CD4-positive, alpha-beta memory T cell (primary cell): Measurements from ENCODE around the gene GABRA5. TPM values are rescaled to one million over a fixed set of nuclear protein-coding genes. Genes with fewer than 3 reads are reported as not detected.
"Not testable (repeated sequence)": the region's sequence is repeated elsewhere in the genome, so short reads cannot be mapped to it uniquely, and the experiment has no call there.

Source experiments
- CTCF ChIA-PET: fragments of 350-600 bp; sonication (Branson Sonifier 250); formaldehyde crosslinking; loops from one replicate; lab custom pipeline; 2021; ENCODE audit warnings: inconsistent platforms; ENCODE audit not compliant: partially characterized antibody; lab: Charles Lee
- POLR2A ChIA-PET: fragments of 350-600 bp; sonication (Branson Sonifier 250); formaldehyde crosslinking; loops from one replicate; lab custom pipeline; 2021; ENCODE audit not compliant: partially characterized antibody; lab: Charles Lee
- DNase-seq, 5 donors: peaks; one replicate each; pipeline versions ENCODE4 v3.0.0 to v3.0.0-alpha.2; 2020 to 2022; ENCODE audit warnings: mixed read lengths in 1 of 5
- H3K27ac ChIP-seq: one replicate; pipeline ENCODE4 v1.7.0; 2013; ENCODE audit warnings: low read depth, low read length
- H3K27me3 ChIP-seq: 2 replicates; pipeline ENCODE4 v1.7.0; 2013; ENCODE audit warnings: mild to moderate bottlenecking, low read length, moderate library complexity; ENCODE audit not compliant: insufficient read depth
- H3K36me3 ChIP-seq: 2 replicates; pipeline ENCODE4 v1.7.0; 2013; ENCODE audit warnings: mild to moderate bottlenecking, low read length, moderate library complexity; ENCODE audit not compliant: insufficient read depth
- H3K4me1 ChIP-seq: 2 replicates; pipeline ENCODE4 v1.7.0; 2013; ENCODE audit warnings: mild to moderate bottlenecking, low read length, moderate library complexity; ENCODE audit not compliant: insufficient read depth
- H3K4me3 ChIP-seq, 2 donors: one replicate each; pipeline ENCODE4 v1.7.0; 2013; ENCODE audit warnings: low read length in 2 of 2, mild to moderate bottlenecking in 1 of 2
- H3K9me3 ChIP-seq, 2 donors: one replicate each; pipeline ENCODE4 v1.7.0; 2013; ENCODE audit warnings: low read length in 2 of 2, control low read depth in 1 of 2; ENCODE audit not compliant: control insufficient read depth in 1 of 2
- H3K27ac Mint-ChIP-seq, 7 donors: one replicate each; pipeline ENCODE4 v1.8.0; 2020 to 2021; ENCODE audit warnings: mixed read lengths in 7 of 7, mild to moderate bottlenecking in 6 of 7, inconsistent platforms in 3 of 7, moderate library complexity in 3 of 7
- H3K27me3 Mint-ChIP-seq, 2 donors: one replicate each; pipeline ENCODE4 v1.8.0; 2020 to 2021; ENCODE audit warnings: mixed read lengths in 2 of 2
- H3K36me3 Mint-ChIP-seq, 2 donors: one replicate each; pipeline ENCODE4 v1.8.0; 2020 to 2021; ENCODE audit warnings: mixed read lengths in 2 of 2, inconsistent platforms in 1 of 2, mild to moderate bottlenecking in 1 of 2
- H3K4me1 Mint-ChIP-seq, 4 donors: one replicate each; pipeline ENCODE4 v1.8.0; 2020 to 2021; ENCODE audit warnings: mixed read lengths in 4 of 4, mild to moderate bottlenecking in 1 of 4
- H3K4me3 Mint-ChIP-seq, 8 donors: one replicate each; pipeline ENCODE4 v1.8.0; 2020 to 2021; ENCODE audit warnings: mixed read lengths in 8 of 8, mild to moderate bottlenecking in 7 of 8, moderate library complexity in 6 of 8, inconsistent platforms in 3 of 8
- H3K9me3 Mint-ChIP-seq, 8 donors: one replicate each; pipeline ENCODE4 v1.8.0; 2020 to 2021; ENCODE audit warnings: mixed read lengths in 8 of 8, mild to moderate bottlenecking in 5 of 8, inconsistent platforms in 3 of 8, moderate library complexity in 1 of 8
- intact Hi-C: fragments of 100-400 bp; cut with micrococcal nuclease; formaldehyde crosslinking; loops from one replicate; pipeline ENCODE4 v1.15.1; 2023
- polyA plus RNA-seq, 2 donors: library from polyadenylated mRNA; unstranded; fragments of 300-500 nt; fragmentation: Illumina TruSeq; gene quantifications; one replicate each; pipeline ENCODE4 v1.2.3, GENCODE V29; 2021
- total RNA-seq, 2 experiments: library from RNA; stranded (reverse); gene quantifications; one replicate each; pipeline ENCODE4 v1.2.3, GENCODE V29; 2021

Gene GABRA5
- not detected for total RNA-seq
- polyA plus RNA-seq: not detected

GRCh38 chr15:26866298-26867199 lies at the start of gene GABRA5:
GABRA5 (plus strand) TSS chr15:26867062; CDS start chr15:26869249, 2,187 bp downstream.
- no peaks in the 10 kb centered on the region for H3K9me3 ChIP-seq
- no peak within 1 kb of the TSS for H3K27ac ChIP-seq
- intact Hi-C loops: no loop called here
- Mint-ChIP-seq H3K27ac (no peak within 1 kb of the TSS), H3K36me3 (no peaks in the 10 kb centered on the region), H3K9me3 (peaks cover 0 to 5% (median 0%) of the 10 kb centered on the region in 8 donors), H3K4me1 (no peaks in the 10 kb centered on the region), H3K27me3 (peaks cover 5 to 13% of the 10 kb centered on the region in 2 donors), H3K4me3 (no peak within 1 kb of the TSS)
- DNase-seq: no peak
- H3K4me3 ChIP-seq: no peak within 1 kb of the TSS
- no peaks in the 10 kb centered on the region for H3K36me3 ChIP-seq
- ChIA-PET CTCF (no interaction called here), POLR2A (no interaction called here)
- H3K27me3 ChIP-seq: no peaks in the 10 kb centered on the region
- no peaks in the 10 kb centered on the region for H3K4me1 ChIP-seq

- H3K4me3 Mint-ChIP-seq, CTCF ChIA-PET, H3K27me3 Mint-ChIP-seq, H3K27ac Mint-ChIP-seq, H3K4me1 Mint-ChIP-seq, H3K36me3 Mint-ChIP-seq, H3K9me3 ChIP-seq, H3K27ac ChIP-seq, H3K27me3 ChIP-seq, H3K4me1 ChIP-seq, POLR2A ChIA-PET, H3K4me3 ChIP-seq, H3K36me3 ChIP-seq, intact Hi-C loops, DNase-seq: not testable (repeated sequence)
- peaks cover 0 to 26% (median 9%) of the 10 kb centered on the region in 8 donors for H3K9me3 Mint-ChIP-seq
Measured at GRCh38 chr15:26831191-26831590, 35.7 kb upstream of the GABRA5 start.

GRCh38 chr15:26831951-26832350 lies 34.9 kb upstream of the GABRA5 start:
- CTCF ChIA-PET: no interaction called here
- intact Hi-C loops: no loop called here
- POLR2A ChIA-PET: no interaction called here
- no peak overlapping the region for H3K4me3 Mint-ChIP-seq
- peaks cover 0 to 34% (median 13%) of the 10 kb centered on the region in 8 donors for H3K9me3 Mint-ChIP-seq
- no peaks in the 10 kb centered on the region for H3K4me1 Mint-ChIP-seq
- no peaks in the 10 kb centered on the region for H3K36me3 Mint-ChIP-seq
- H3K27me3 Mint-ChIP-seq: no peaks in the 10 kb centered on the region
- no peak overlapping the region for H3K27ac ChIP-seq
- no peak for DNase-seq
- no peaks in the 10 kb centered on the region for H3K36me3 ChIP-seq
- H3K27me3 ChIP-seq: no peaks in the 10 kb centered on the region
- H3K4me1 ChIP-seq: no peaks in the 10 kb centered on the region
- no peak overlapping the region for H3K27ac Mint-ChIP-seq
- H3K9me3 ChIP-seq: no peaks in the 10 kb centered on the region
- H3K4me3 ChIP-seq: no peak overlapping the region

GRCh38 chr15:26838742-26839460 lies 28.0 kb upstream of the GABRA5 start:
- no peaks in the 10 kb centered on the region for H3K27me3 Mint-ChIP-seq
- Histone ChIP-seq H3K4me1 (no peaks in the 10 kb centered on the region), H3K4me3 (no peak overlapping the region), H3K27me3 (no peaks in the 10 kb centered on the region), H3K27ac (no peak overlapping the region), H3K36me3 (no peaks in the 10 kb centered on the region), H3K9me3 (no peaks in the 10 kb centered on the region)
- H3K9me3 Mint-ChIP-seq: peaks cover 2 to 33% (median 12%) of the 10 kb centered on the region in 8 donors
- CTCF ChIA-PET: interaction anchor here (0.6 to 1.4 kb wide), 2 partner anchors 10 to 213 kb away, joined by 3 read pairs; no protein-coding TSS in a partner anchor
- intact Hi-C loops: no loop called here
- H3K4me3 Mint-ChIP-seq: no peak overlapping the region
- no peak for DNase-seq
- no peaks in the 10 kb centered on the region for H3K4me1 Mint-ChIP-seq
- POLR2A ChIA-PET: no interaction called here
- no peak overlapping the region for H3K27ac Mint-ChIP-seq
- no peaks in the 10 kb centered on the region for H3K36me3 Mint-ChIP-seq

GRCh38 chr15:26841514-26841913 lies 25.3 kb upstream of the GABRA5 start:
- no peak overlapping the region for H3K27ac ChIP-seq
- no peaks in the 10 kb centered on the region for H3K9me3 ChIP-seq
- no peaks in the 10 kb centered on the region for H3K36me3 ChIP-seq
- Mint-ChIP-seq H3K36me3 (no peaks in the 10 kb centered on the region), H3K4me3 (no peak overlapping the region), H3K27ac (no peak overlapping the region), H3K27me3 (no peaks in the 10 kb centered on the region), H3K4me1 (no peaks in the 10 kb centered on the region), H3K9me3 (peaks cover 2 to 24% (median 12%) of the 10 kb centered on the region in 8 donors)
- no peaks in the 10 kb centered on the region for H3K27me3 ChIP-seq
- ChIA-PET CTCF (no interaction called here), POLR2A (no interaction called here)
- DNase-seq: no peak
- H3K4me3 ChIP-seq: no peak overlapping the region
- intact Hi-C loops: no loop called here
- H3K4me1 ChIP-seq: no peaks in the 10 kb centered on the region

GRCh38 chr15:26841941-26842340 lies 24.9 kb upstream of the GABRA5 start:
- Histone ChIP-seq H3K4me1 (no peaks in the 10 kb centered on the region), H3K27ac (no peak overlapping the region), H3K9me3 (no peaks in the 10 kb centered on the region), H3K36me3 (no peaks in the 10 kb centered on the region), H3K27me3 (no peaks in the 10 kb centered on the region), H3K4me3 (no peak overlapping the region)
- Mint-ChIP-seq H3K36me3 (no peaks in the 10 kb centered on the region), H3K9me3 (peaks cover 2 to 19% (median 12%) of the 10 kb centered on the region in 8 donors), H3K27me3 (no peaks in the 10 kb centered on the region), H3K4me3 (no peak overlapping the region), H3K27ac (no peak overlapping the region), H3K4me1 (no peaks in the 10 kb centered on the region)
- DNase-seq: no peak
- intact Hi-C loops: no loop called here
- POLR2A ChIA-PET: no interaction called here
- CTCF ChIA-PET: no interaction called here

- no peaks in the 10 kb centered on the region for H3K4me1 Mint-ChIP-seq
- DNase-seq: peak in 1 of 5 donors; percentile 38
- no peaks in the 10 kb centered on the region for H3K36me3 Mint-ChIP-seq
- H3K4me3 Mint-ChIP-seq: no peak overlapping the region
- Histone ChIP-seq H3K27ac (no peak overlapping the region), H3K36me3 (no peaks in the 10 kb centered on the region), H3K9me3 (no peaks in the 10 kb centered on the region), H3K27me3 (no peaks in the 10 kb centered on the region), H3K4me1 (no peaks in the 10 kb centered on the region), H3K4me3 (no peak overlapping the region)
- H3K9me3 Mint-ChIP-seq: peaks cover 2 to 15% (median 9%) of the 10 kb centered on the region in 8 donors
- intact Hi-C loops: no loop called here
- POLR2A ChIA-PET: no interaction called here
- CTCF ChIA-PET: no interaction called here
- H3K27ac Mint-ChIP-seq: no peak overlapping the region
- no peaks in the 10 kb centered on the region for H3K27me3 Mint-ChIP-seq
Measured at GRCh38 chr15:26842391-26842790, 24.5 kb upstream of the GABRA5 start.
